GM12874 (cell line): ENCODE results near the gene LDHD.

ENCODE experiments used
- TF ChIP-seq, protein P1 (sequence below): IDR thresholded peaks from 2 replicates; pipeline ENCODE4 v1.5.1; 2011; ENCODE audit warnings: low read depth, mild to moderate bottlenecking, control low read depth, low read length, moderate library complexity; ENCODE audit not compliant: insufficient read depth

LDHD gene

DNA sequence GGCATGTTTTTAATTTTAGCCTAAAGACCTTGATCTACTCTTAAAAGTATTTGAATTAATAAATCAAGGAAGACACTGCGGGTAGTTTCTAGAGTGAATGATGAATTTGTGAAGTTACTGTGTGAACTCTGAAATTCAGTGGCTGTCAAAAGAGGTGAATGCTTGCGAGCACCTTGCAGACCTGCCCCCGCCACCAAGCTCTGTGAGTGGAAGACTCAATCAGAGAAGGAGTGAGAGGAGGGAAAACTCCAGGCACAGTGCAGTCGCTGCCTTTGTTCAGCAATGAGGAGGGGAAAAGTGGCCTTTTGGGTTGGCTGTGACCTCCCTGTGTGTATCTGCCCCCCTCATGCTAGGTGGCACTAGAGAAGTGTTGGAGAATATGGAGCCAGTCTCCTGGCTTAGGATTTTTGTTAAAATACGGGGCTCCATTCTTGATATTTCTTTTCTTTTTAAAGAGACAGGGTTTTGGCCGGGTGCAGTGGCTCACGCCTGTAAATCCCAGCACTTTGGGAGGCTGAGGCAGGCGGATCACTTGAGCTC is 53.0 kb downstream of the LDHD start:
- TF ChIP-seq, protein P1, sequence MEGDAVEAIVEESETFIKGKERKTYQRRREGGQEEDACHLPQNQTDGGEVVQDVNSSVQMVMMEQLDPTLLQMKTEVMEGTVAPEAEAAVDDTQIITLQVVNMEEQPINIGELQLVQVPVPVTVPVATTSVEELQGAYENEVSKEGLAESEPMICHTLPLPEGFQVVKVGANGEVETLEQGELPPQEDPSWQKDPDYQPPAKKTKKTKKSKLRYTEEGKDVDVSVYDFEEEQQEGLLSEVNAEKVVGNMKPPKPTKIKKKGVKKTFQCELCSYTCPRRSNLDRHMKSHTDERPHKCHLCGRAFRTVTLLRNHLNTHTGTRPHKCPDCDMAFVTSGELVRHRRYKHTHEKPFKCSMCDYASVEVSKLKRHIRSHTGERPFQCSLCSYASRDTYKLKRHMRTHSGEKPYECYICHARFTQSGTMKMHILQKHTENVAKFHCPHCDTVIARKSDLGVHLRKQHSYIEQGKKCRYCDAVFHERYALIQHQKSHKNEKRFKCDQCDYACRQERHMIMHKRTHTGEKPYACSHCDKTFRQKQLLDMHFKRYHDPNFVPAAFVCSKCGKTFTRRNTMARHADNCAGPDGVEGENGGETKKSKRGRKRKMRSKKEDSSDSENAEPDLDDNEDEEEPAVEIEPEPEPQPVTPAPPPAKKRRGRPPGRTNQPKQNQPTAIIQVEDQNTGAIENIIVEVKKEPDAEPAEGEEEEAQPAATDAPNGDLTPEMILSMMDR: no peak

DNA sequence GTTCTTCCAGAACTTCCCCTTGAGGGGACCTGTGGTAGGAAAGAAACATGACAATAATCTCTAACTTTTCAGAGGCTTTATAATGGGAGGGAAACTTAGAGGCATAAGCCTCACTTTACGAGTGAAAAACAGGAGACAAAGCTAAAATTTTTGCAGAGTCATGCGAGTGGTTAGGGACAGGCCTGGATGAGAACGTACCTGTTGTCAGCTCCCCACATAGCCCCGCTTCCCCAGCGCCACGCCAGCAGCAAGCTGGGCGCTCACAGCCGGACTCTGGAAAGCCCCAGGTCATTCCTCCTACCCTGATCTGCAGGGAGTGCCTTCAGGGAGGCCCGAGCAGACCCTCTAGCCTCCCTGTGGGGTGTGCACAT is 53.6 kb downstream of the LDHD start:
- TF ChIP-seq, protein P1: no peak

DNA sequence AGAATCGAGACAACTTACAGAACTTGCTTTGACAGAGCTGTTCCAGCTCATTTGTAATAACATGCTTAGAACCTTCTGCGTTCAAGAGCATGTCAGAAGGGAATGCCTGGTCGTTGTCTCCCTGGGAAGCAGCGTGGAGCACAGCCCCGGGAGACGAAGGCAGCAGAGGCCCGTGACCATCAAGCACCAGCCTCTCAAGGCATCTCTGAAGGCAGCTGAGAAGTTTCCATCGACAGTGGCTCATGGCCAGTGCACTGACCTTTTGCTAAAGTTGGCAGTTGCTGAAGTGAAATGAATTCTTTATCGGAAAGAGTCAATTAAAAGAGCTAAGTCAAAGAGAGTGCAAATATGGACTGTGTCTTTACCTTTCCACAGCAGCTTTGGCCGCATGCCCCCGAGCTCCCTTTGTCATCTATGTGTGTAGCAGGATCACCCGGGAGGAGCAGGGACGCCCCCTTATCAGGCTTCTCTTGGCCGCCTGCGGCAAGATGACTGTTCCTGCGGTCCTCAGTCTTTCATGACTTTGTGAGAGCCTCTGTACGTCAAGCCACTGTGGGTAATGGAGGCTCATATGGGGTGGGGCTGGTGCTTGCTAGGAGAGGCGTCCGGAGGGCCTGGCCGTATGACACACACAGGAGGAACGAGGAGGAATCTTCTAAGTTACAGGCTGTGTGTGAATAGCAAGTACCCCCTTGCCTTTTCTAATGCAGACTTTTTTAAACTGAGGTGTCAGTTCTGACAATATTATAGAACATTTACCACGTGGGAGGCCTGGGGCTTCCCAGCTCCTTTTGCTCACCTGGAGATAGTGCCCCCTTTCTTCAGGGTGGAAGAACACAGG is 54.2 kb downstream of the LDHD start:
- TF ChIP-seq, protein P1: no peak
